ENCODE results near the gene ARHGAP4.

The ARHGAP4 gene

DNA sequence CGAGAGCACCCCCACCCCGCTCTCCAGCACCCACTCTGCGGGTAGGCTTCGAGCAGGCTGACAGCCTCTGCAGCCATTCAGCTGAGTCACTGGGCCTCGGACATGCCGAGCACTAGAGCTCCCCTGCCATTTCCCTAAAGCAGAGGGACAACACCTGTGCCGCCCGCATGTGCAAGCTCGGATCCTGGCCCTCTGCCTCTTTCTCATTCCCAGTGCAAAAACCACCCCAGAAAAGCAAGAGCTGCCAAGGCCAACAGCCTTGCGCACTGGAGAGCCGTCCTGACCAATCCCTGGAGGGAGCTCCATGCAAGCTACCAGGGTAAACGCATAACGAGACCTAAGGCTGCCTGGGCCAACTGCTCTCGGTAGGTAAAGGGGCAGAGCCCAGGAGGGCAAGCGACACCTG lies 40.2 kb upstream of the ARHGAP4 start:
- in situ Hi-C loops (cut with HindIII; ENCODE audit: low pct_ligation_motif_present, low pct_unique_long_range_greater_than_20kb, low sequenced_read_pairs), result no loop called here
- DNase-seq, result no peak

DNA sequence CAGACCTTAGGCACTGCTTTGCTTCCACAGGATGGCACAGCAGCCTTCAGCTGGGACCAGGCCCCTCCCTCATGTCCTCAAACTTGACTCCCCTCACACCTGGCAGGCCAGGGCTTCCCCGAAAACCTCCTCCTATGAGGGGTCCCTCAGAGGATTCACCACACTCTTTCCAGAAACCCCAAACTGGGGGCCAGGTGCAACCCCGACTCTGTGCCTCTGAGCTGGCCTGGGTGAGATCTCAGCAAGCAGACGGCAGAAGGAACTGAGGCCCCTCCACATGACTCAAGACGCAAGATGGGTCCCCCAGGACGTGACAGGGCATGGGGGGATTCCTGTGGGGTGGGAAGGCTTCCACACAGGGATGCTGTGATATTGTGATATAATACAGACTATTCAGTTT lies 39.3 kb upstream of the ARHGAP4 start:
- DNase-seq, result no peak
- in situ Hi-C loops (cut with HindIII; ENCODE audit: low pct_ligation_motif_present, low pct_unique_long_range_greater_than_20kb, low sequenced_read_pairs), result no loop called here

DNA sequence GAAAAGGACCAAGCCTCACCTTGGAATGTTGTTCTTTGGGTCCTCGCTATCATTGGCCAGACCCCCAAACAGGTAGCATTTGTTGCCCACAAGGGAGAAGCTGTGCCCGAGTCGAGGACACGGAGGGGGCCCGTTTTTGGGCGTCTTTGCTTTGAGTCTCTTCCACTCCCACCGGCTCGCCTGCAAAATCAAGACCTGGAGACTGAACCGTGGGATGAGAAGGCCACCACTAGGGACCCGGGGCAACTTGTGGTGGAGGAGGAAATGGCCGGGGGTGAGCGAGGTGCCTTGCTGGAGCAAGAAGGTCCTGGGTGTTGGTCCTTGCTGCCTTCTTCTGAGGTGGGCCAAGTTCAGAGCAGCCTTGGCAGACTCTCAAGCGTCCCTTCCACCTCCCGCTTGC lies 38.0 kb upstream of the ARHGAP4 start:
- in situ Hi-C loops (cut with HindIII; ENCODE audit: low pct_ligation_motif_present, low pct_unique_long_range_greater_than_20kb, low sequenced_read_pairs), result no loop called here
- DNase-seq, result no peak

DNA sequence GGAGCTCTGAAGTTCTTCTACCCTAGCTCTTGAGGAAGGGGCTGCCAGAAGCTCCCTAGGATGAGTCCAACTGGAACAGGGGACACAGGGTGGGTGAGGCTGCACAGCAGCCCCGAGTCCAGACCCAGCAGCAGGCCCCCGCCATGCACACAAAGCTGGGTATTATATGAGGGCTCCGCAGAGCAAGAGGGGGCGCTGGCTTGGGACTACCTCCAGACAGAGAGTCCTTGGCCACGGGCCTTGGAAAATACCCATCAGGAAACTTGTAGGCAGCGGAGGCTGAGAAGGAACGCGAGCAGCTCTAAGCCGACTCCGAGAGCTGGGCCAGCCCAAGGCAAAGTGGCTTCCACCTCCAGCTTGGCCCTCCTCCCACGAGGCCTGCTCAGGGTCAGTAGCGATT lies 37.5 kb upstream of the ARHGAP4 start:
- DNase-seq, result no peak
- in situ Hi-C loops (cut with HindIII; ENCODE audit: low pct_ligation_motif_present, low pct_unique_long_range_greater_than_20kb, low sequenced_read_pairs), result no loop called here

DNA sequence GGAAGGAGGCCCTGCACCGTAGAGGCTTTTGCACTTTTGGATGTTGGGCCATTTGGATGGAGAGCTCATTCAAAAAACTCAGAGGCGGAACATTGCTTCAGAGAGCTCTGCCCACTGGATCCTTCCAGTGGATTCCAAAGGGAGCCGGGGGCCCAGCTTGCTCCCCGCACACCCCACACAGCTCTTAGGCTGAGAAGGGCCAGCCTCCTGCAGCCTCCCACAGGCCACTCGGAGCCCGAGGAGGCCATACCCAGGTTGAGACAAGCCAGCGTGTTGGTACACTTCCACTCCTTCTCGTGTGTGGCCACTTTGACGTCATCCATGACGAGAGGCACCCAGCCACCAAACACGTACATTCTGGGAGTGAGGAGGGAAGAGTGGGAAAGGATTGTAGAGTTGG lies 35.2 kb upstream of the ARHGAP4 start:
- in situ Hi-C loops (cut with HindIII; ENCODE audit: low pct_ligation_motif_present, low pct_unique_long_range_greater_than_20kb, low sequenced_read_pairs), result no loop called here
- no peak for DNase-seq

DNA sequence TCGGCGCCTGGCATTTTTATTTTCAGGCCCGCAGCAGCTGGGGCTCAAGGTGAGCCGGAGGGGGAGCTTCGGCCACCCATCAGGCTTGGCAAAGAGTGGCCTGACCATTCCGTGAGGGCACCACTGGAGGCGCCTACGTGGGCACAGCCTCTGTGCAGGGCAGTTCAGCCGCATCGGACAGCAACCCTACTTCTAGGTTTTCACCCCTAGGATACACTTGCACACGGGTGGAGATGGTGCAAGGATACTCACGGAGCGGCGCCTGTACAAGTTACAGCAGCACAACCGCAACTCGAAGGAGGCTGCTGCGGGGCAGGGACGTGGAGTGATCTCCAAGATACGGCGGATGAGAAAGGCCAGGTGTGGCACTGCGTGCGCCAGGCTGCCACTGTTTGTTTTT lies 34.7 kb upstream of the ARHGAP4 start:
- in situ Hi-C loops (cut with HindIII; ENCODE audit: low pct_ligation_motif_present, low pct_unique_long_range_greater_than_20kb, low sequenced_read_pairs), result no loop called here
- DNase-seq, result no peak

DNA sequence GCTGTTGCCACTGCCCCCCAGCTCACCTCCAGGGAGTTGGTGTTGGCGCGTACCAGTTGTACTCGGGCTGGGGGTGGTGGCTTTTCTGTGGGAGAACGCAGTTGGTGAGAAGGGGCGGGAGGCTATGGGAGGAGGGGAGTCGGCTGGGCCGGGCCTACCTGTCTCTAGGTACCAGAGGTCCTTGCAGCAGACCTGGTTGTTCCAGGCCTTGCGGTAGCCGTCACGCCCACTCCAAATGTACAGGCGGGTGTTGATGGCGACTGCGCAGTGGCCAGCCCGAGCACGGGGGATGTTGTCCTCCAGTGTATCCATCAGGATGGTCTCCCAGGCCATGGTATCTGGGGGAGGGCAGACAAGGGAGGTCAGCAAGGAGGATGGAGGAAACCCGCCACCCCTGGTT lies 34.0 kb upstream of the ARHGAP4 start:
- in situ Hi-C loops (cut with HindIII; ENCODE audit: low pct_ligation_motif_present, low pct_unique_long_range_greater_than_20kb, low sequenced_read_pairs), result no loop called here
- no peak for DNase-seq

DNA sequence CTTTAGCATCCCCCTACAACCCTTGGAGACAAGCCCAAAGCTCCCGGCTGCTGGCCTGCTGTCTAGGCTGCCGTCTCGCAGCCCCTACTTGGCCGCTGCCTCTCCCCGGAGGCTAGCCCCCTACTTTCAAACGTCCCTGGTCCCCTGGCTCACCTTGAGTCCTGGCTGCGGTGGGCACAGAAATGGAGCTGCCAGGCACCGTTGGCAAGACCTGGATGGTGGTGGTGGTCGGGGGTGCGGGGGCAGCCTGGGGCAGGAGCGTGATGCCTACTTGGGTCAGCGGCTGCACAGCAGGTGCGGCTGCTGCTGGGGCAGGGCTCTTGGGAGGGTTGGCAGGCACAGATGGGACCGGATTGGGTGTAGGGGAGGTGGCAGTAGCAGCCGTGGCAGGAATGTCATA lies 33.6 kb upstream of the ARHGAP4 start:
- in situ Hi-C loops (cut with HindIII; ENCODE audit: low pct_ligation_motif_present, low pct_unique_long_range_greater_than_20kb, low sequenced_read_pairs), result no loop called here
- DNase-seq, result no peak

DNA sequence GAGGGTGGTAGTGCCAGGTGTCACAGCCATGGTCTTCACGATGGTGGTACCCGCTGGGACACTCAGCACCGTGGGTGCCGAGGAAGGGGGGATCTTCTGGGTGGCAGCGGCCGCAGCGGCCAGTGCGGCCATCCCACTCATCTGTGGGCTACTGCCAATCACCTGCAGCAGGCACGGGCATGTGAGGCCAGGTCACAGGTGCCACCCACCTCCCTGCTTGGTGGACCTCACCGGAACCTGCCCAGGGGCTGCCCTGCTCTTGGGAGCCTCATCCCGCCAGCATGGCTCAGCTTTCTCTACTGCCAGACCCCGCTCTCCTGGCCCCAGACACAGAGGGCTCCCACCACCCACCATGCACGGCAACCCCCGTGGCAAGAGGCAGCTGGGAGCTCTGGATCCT lies 32.5 kb upstream of the ARHGAP4 start:
- no peak for DNase-seq
- in situ Hi-C loops (cut with HindIII; ENCODE audit: low pct_ligation_motif_present, low pct_unique_long_range_greater_than_20kb, low sequenced_read_pairs), result no loop called here

DNA sequence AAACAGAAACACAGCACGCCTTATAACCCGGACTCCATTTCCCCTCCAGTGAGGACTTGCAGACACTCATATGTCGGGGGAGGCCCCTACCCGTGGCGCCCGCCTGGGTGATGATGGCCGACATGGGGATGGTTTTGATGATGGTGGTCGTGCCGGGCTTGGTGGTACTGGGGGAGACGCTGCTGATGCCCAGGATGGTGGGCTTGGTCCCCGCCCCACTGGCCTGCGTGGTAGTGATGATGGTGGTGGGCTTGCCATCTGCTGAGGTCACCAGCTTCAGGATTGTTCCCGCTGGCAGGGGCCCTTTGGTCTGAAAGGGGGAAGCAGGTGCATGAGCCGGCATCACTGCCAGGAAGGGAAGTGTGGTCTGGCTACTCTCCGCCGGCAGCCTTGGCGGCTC lies 31.2 kb upstream of the ARHGAP4 start:
- DNase-seq, result no peak
- in situ Hi-C loops (cut with HindIII; ENCODE audit: low pct_ligation_motif_present, low pct_unique_long_range_greater_than_20kb, low sequenced_read_pairs), result no loop called here

DNA sequence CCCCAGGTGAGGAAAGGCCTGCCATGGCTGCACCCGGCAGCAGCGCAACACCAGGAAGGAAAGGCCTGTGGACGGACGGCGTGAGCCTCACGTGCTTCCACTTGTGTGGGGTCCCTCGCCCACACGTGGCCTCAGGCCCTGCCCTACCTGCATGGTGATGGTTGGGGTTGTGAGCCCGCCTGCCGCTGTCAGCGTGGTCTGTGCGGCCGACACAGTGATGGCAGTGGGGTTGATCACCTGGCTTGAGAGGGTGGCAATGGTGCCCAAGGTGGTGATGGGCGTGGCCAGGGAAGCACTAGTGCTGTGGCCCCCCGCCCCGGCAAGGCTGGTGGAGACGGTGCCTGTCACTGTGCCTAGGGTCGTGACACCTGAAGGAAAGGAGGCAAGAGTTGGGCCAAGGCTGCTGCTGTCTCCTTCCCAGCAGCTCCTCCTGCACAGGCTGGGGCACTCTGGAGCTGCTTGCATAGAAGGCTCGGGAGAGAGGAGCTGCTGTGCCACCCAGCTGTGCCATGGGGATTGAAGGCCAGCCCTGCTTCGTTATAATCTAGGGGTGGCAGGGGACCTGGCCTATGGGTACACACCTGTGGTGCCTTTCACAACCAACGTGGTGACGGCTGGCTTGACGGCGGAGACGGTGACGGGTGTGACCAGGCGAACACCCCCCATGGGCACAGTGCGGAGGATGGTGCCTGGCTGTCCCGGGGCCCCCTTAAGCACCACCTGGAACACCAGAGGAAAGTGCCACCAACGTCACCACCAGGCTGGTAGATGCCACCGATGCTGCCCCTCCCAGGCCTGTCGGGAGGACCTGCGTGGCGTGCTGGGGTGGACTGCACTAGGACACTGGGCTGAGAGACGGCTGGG lies 30.2 kb upstream of the ARHGAP4 start:
- in situ Hi-C loops (cut with HindIII; ENCODE audit: low pct_ligation_motif_present, low pct_unique_long_range_greater_than_20kb, low sequenced_read_pairs), result no loop called here
- DNase-seq, result no peak

DNA sequence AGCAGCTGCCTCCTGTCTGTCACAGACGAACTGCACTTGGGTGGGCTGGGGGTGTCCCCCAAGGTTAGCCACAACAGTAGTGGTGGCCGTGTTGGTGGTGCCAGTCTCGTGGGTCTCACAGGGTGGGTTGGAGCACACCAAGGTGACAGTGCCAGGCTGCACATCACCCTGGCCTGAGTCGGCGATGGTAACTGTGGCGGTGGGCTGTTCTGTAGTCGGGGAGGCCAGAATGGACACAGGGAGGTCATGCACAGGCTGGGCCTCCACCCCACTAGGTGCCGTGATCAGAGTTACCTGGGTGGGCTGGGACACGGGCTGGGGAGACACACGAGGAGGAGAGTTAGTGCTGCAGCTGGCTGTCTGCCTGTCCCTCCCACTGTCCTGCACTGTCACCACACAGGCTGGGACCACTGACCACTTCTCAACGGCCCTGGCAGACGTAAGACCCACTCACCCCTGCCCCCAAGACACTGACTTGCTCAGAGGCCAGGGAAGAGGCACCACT lies 29.2 kb upstream of the ARHGAP4 start:
- in situ Hi-C loops (cut with HindIII; ENCODE audit: low pct_ligation_motif_present, low pct_unique_long_range_greater_than_20kb, low sequenced_read_pairs), result no loop called here
- no peak for DNase-seq

DNA sequence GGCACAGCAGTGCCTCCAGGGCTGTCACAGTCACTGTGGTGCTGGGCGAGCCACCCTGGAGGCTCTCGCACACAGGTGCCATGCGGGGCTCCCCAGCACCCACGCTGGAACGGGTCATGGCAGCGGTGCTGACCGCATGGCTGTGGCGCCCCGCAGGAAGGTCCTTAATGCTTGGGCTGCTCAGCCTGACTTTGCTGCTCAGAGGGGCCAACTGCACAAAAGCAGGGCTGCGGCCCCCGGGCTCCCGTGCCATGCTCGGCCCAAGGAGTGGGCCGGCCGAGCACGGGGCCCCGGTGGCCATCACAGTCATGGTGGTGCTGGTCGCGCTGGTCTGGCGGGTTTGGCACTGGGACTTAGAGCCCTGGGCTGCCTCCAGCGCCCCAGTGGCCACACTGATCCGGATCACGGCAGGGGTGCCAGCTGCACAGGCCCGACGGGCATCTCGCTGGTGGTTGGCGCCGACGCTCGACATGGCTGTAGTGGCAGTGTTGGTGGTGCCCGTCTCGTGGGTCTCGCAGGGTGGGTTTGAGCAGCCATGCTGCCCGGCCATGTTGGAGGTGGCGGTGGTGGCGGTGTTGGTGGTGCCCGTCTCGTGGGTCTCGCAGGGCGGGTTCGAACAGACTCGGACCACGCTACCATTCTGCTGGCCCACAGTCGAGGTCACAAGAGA lies 28.6 kb upstream of the ARHGAP4 start:
- DNase-seq, result no peak
- in situ Hi-C loops (cut with HindIII; ENCODE audit: low pct_ligation_motif_present, low pct_unique_long_range_greater_than_20kb, low sequenced_read_pairs), result no loop called here

DNA sequence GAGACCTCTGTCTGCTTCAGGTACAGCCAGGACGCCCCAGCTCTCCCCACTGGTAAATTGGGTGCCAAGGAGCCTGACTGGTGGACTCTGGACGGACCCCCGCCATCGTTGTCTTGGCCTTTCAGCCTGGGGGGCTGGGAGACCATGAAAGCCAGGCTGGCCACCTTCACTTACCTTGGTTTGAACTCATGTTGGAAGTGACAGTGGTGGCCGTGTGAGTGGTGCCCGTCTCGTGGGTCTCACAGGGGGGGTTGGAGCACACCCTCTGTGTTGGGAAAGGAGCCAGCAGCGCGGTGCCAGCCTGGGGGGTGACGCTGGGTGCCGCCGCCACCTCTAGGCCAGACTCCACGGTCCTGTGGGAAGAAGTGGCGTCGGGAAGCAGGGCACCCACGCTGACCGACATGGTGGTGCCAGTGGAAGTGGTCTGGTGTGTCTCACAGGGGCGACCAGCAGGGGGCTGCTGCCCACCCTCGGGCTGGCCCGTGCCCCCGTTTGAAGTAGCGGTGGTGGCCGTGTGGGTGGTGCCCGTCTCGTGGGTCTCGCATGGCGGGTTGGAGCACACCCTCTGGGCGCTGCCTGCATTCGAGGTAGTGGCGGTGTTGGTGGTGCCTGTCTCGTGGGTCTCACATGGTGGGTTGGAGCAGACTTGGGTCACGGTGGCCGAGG lies 28.0 kb upstream of the ARHGAP4 start:
- in situ Hi-C loops (cut with HindIII; ENCODE audit: low pct_ligation_motif_present, low pct_unique_long_range_greater_than_20kb, low sequenced_read_pairs), result no loop called here
- DNase-seq, result no peak

DNA sequence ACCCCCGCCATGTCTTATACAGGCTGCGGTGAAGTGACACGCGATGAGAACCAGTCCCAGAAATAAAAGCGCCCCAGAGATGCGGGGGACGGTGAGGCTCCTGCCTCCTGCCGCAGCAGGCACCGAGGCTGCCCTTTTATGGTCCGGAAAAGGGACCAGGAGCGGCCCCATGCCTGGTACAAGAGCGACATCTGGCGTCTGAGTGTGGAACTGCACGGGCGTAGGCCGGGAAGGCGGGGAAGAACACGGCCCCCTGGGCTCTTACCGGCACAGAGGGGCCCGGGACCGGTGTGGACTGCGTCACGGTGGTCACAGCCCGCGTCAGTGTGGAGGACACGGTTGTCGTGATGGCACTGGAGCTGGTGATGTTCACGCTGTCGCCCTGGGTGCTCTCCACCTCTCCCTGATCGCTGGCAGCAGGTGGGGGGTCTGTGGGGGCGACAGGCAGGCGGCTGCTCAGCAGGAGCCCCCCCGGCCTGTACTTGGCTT lies 27.3 kb upstream of the ARHGAP4 start:
- in situ Hi-C loops (cut with HindIII; ENCODE audit: low pct_ligation_motif_present, low pct_unique_long_range_greater_than_20kb, low sequenced_read_pairs), result no loop called here

DNA sequence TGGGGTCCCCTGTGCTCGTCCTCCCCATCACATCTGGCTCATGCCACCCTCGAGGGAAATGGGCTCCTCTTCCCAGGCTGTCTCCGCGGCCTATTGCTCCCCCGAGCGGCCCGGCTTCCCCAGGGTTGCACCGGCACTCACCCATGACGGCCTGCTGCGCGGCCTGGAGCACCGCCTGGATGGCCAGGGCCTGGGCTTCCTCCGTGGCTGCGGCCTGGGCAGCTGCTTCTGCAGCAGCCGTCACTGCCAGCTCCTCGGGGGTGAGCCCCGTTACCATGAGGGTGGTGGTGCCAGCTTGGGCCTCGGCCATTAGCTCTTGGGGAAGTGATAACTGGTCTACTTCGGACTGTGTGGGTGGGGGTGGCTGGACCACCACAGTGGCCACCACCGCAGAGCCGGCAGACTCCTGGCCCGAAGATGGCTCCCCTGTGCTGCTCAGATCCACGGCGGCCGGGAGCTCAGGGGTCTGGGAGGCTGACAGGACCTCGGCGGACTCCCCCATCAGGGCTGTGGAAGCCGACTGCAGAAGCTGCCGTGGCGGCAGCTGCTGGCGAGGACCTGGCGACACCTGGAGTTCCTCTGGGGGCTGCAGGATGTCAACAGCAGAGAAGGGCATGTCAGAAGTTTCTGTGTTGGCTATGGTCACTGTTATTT lies 26.4 kb upstream of the ARHGAP4 start:
- no peak for DNase-seq
- in situ Hi-C loops (cut with HindIII; ENCODE audit: low pct_ligation_motif_present, low pct_unique_long_range_greater_than_20kb, low sequenced_read_pairs), result no loop called here

More for the DNA sequence above, 27.3 kb upstream of the ARHGAP4 start:
- peak; percentile 47 for DNase-seq

DNA sequence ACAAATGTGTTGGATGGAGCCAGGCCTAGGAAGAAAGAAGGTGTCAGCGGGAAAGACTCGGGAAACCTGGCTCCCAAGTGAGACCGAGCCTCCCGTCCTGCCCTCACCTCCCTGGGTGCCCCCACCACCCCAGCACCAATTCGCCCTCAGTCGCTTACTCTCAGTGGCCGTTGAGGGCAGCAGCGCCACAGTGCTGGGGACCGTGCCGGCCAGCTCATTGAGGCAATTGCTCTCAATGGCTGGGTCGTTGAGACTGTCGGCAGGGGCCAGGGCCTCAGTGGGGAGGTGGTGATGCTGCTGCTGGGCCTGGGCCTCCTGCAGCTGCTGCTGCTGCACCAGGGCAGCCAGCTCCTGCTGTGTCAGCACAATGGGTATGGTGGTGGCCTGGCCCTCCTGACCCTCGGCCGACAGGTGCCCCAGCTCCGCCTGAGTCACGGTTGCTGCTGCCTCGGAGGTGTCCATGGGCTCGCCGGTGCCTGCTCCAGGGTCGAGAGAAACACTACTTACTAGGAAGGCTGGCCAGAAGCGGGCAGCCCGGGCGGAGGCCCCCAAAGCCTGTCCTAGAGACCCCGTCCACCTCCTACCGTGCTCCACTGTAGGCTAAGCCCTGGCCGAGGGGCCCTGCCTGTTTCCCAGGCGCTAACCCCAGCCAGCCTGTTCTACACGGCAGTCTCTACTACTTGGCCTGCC lies 25.8 kb upstream of the ARHGAP4 start:
- no peak for DNase-seq
- in situ Hi-C loops (cut with HindIII; ENCODE audit: low pct_ligation_motif_present, low pct_unique_long_range_greater_than_20kb, low sequenced_read_pairs), result no loop called here

DNA sequence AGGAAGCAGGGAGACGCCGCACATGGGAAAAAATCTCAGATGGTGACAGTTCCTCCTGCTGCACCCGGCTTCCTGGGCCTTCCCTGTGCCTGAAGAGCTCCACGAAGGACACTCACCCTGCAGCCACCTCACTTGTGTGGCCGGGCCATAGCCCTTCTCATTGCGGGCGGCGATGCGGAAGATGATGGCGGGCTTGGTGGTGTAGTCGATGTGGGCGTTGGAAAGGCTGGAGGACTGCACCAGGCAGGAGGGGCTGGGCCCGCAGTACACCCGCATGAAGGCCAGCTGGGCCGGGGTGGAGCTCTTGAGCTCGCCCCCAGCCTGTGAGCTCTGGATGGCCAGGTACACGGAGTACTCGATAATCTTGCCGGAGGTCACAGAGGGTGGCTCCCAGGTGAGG lies 24.1 kb upstream of the ARHGAP4 start:
- no peak for DNase-seq
- in situ Hi-C loops (cut with HindIII; ENCODE audit: low pct_ligation_motif_present, low pct_unique_long_range_greater_than_20kb, low sequenced_read_pairs), result no loop called here
